ENCODE results near the gene AFDN.

- TF ChIP-seq CTCF (IDR thresholded peaks at IDR 0.05; ENCODE audit: insufficient read depth, low read depth, low read length) (no peak), EZH2 (IDR thresholded peaks at IDR 0.05; ENCODE audit: insufficient read depth, low read length) (no peak)
These were observed 155.3 kb downstream of the AFDN start for GRCh38 chr6:167981916-167982462.

Data from astrocyte (in vitro differentiated cells and primary cell).